ENCODE data around the gene LAMA3. TPM values are rescaled to one million over a fixed set of nuclear protein-coding genes. Genes with fewer than 3 reads are reported as not detected.

Gene LAMA3
- total and polyA plus RNA-seq, 2 of the 13 experiments (the other 11 are each of a cell fraction or from before 2014, with no cell fraction given) = 0.45 to 2.2 TPM

DNA sequence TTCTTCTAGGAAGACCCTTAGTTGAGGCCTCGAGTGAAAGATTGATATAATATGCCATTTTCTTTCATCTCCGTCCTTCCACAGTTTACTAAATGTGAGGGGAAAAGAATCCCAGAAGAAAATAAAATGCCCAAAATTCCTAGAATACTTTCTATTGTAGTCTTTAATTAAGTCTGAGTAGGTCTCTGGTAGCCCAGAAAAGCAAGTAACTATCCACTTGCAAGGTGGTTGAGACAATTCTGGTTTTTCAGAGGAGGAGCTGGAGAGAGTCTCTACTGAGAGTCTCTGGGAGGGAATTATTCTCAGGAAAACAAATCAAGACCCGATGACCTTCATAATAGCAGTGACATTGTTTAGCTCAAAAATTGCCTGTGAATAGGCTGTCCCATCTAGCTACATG lies 261.4 kb downstream of the LAMA3 start:
- Histone ChIP-seq H4K20me1 (ENCODE audit: insufficient read depth, low read length) (no peaks in the 10 kb centered on the region), H3K79me2 (ENCODE audit: insufficient read depth, low read length) (no peaks in the 10 kb centered on the region), H3K4me2 (ENCODE audit: low read depth, low read length) (no peak overlapping the region), H3K9ac (ENCODE audit: insufficient read depth, low read depth, low read length) (no peak overlapping the region), H3K27ac (ENCODE audit: extremely low read length, insufficient read depth, low read length) (no peak overlapping the region), H3K27me3 (ENCODE audit: control insufficient read depth in 1 of 2, insufficient read depth in 2 of 2, low read length in 2 of 2) (no peaks in the 10 kb centered on the region), H3K9me3 (ENCODE audit: low read length) (no peaks in the 10 kb centered on the region), H3K4me1 (ENCODE audit: insufficient read depth, low read length) (no peaks in the 10 kb centered on the region), H3K36me3 (replicated peaks in 1 of 2; ENCODE audit: control insufficient read depth in 1 of 2, insufficient read depth in 2 of 2, low read length in 2 of 2) (no peaks in the 10 kb centered on the region), H2AFZ (ENCODE audit: low read length) (no peak overlapping the region), H3K4me3 (replicated peaks in 1 of 3; ENCODE audit: insufficient read depth in 1 of 3, low read depth in 2 of 3, low read length in 3 of 3) (no peak overlapping the region)
- 65% methylated on average over 3 of the region's 3 CpGs for WGBS (ENCODE audit: low lambda C conversion rate)
- intact Hi-C loops (cut with micrococcal nuclease; ENCODE audit: unreplicated experiment) = no loop called here
- CTCF ChIA-PET (ENCODE audit: low intra/inter-chr PET ratio, low total read pairs) = no interaction called here
- no peak for TF ChIP-seq NFATC3 (CRISPR knock-in tag; IDR thresholded peaks at IDR 0.05)
- no peak for TF ChIP-seq IKZF1 (IDR thresholded peaks at IDR 0.05)
- TF ChIP-seq ZNF33B (CRISPR knock-in tag; IDR thresholded peaks at IDR 0.05) = no peak
- TF ChIP-seq, protein P1, sequence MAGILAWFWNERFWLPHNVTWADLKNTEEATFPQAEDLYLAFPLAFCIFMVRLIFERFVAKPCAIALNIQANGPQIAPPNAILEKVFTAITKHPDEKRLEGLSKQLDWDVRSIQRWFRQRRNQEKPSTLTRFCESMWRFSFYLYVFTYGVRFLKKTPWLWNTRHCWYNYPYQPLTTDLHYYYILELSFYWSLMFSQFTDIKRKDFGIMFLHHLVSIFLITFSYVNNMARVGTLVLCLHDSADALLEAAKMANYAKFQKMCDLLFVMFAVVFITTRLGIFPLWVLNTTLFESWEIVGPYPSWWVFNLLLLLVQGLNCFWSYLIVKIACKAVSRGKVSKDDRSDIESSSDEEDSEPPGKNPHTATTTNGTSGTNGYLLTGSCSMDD (CRISPR knock-in tag; IDR thresholded peaks at IDR 0.05) = no peak
- TF ChIP-seq, protein P2, sequence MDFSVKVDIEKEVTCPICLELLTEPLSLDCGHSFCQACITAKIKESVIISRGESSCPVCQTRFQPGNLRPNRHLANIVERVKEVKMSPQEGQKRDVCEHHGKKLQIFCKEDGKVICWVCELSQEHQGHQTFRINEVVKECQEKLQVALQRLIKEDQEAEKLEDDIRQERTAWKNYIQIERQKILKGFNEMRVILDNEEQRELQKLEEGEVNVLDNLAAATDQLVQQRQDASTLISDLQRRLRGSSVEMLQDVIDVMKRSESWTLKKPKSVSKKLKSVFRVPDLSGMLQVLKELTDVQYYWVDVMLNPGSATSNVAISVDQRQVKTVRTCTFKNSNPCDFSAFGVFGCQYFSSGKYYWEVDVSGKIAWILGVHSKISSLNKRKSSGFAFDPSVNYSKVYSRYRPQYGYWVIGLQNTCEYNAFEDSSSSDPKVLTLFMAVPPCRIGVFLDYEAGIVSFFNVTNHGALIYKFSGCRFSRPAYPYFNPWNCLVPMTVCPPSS (IDR thresholded peaks at IDR 0.05) = no peak
- TF ChIP-seq SALL1 (CRISPR knock-in tag; IDR thresholded peaks at IDR 0.05) = no peak
- in situ Hi-C loops (cut with HindIII; ENCODE audit: extremely low pct_ligation_motif_present, low pct_unique_long_range_greater_than_20kb) = no loop called here
- no peak for FAIRE-seq
- BruUV-seq (replicated peaks) = no TSS peak
- ATAC-seq = no peak
- POLR2A ChIA-PET = no interaction called here
- DNase-seq (ENCODE audit: low spot score) = no peak

DNA sequence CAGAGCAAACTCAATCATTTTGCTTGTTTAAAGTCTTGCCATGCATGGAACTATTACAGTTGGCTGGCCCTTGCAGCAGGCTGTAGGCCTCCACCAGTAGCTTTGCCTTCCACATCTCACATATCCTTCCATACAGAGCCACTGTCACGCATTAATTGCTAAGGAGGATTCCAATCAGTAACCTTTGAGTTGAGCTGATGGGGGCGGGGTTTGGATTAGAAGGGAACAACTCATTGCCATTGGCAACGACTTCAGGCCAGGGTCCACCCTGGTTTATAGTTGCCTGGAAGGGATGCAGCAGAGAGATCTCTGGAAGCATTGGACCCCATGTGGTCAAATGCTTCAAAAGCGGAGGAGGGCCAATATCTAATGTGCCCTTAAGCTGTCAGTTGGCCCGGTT lies 262.0 kb downstream of the LAMA3 start:
- H3K27ac ChIP-seq (ENCODE audit: extremely low read length, insufficient read depth, low read length) = no peak overlapping the region
- DNase-seq (ENCODE audit: low spot score) (no peak), FAIRE-seq (no peak), ATAC-seq (no peak)
- H3K27me3 ChIP-seq (ENCODE audit: control insufficient read depth in 1 of 2, insufficient read depth in 2 of 2, low read length in 2 of 2) = no peaks in the 10 kb centered on the region
- no peaks in the 10 kb centered on the region for H3K36me3 ChIP-seq (replicated peaks in 1 of 2; ENCODE audit: control insufficient read depth in 1 of 2, insufficient read depth in 2 of 2, low read length in 2 of 2)
- no peaks in the 10 kb centered on the region for H4K20me1 ChIP-seq (ENCODE audit: insufficient read depth, low read length)
- ChIA-PET CTCF (ENCODE audit: low intra/inter-chr PET ratio, low total read pairs) (no interaction called here), POLR2A (no interaction called here)
- H2AFZ ChIP-seq (ENCODE audit: low read length) = no peak overlapping the region
- no peak overlapping the region for H3K9ac ChIP-seq (ENCODE audit: insufficient read depth, low read depth, low read length)
- no peak overlapping the region for H3K4me3 ChIP-seq (replicated peaks in 1 of 3; ENCODE audit: insufficient read depth in 1 of 3, low read depth in 2 of 3, low read length in 3 of 3)
- WGBS (ENCODE audit: low lambda C conversion rate) = 76% methylated on average over 5 of the region's 5 CpGs
- BruUV-seq (replicated peaks) = no TSS peak
- in situ Hi-C loops (cut with HindIII; ENCODE audit: extremely low pct_ligation_motif_present, low pct_unique_long_range_greater_than_20kb) (no loop called here), intact Hi-C loops (cut with micrococcal nuclease; ENCODE audit: unreplicated experiment) (no loop called here)
- no peaks in the 10 kb centered on the region for H3K4me1 ChIP-seq (ENCODE audit: insufficient read depth, low read length)
- no peak overlapping the region for H3K4me2 ChIP-seq (ENCODE audit: low read depth, low read length)
- no peaks in the 10 kb centered on the region for H3K9me3 ChIP-seq (ENCODE audit: low read length)
- no peaks in the 10 kb centered on the region for H3K79me2 ChIP-seq (ENCODE audit: insufficient read depth, low read length)
- TF ChIP-seq ZBTB1 (CRISPR knock-in tag; IDR thresholded peaks at IDR 0.05; ENCODE audit: borderline replicate concordance) (no peak), SP4 (CRISPR knock-in tag; IDR thresholded peaks at IDR 0.05) (no peak), YEATS2 (CRISPR knock-in tag; IDR thresholded peaks at IDR 0.05; ENCODE audit: borderline replicate concordance) (no peak), NFATC3 (CRISPR knock-in tag; IDR thresholded peaks at IDR 0.05) (no peak), AGO1 (IDR thresholded peaks at IDR 0.05; ENCODE audit: low read depth, low read length, poor library complexity, severe bottlenecking) (no peak), SRSF9 (IDR thresholded peaks at IDR 0.05; ENCODE audit: borderline replicate concordance, insufficient read depth, low read depth, low read length, poor library complexity, severe bottlenecking) (no peak)
- TF ChIP-seq, protein P3, sequence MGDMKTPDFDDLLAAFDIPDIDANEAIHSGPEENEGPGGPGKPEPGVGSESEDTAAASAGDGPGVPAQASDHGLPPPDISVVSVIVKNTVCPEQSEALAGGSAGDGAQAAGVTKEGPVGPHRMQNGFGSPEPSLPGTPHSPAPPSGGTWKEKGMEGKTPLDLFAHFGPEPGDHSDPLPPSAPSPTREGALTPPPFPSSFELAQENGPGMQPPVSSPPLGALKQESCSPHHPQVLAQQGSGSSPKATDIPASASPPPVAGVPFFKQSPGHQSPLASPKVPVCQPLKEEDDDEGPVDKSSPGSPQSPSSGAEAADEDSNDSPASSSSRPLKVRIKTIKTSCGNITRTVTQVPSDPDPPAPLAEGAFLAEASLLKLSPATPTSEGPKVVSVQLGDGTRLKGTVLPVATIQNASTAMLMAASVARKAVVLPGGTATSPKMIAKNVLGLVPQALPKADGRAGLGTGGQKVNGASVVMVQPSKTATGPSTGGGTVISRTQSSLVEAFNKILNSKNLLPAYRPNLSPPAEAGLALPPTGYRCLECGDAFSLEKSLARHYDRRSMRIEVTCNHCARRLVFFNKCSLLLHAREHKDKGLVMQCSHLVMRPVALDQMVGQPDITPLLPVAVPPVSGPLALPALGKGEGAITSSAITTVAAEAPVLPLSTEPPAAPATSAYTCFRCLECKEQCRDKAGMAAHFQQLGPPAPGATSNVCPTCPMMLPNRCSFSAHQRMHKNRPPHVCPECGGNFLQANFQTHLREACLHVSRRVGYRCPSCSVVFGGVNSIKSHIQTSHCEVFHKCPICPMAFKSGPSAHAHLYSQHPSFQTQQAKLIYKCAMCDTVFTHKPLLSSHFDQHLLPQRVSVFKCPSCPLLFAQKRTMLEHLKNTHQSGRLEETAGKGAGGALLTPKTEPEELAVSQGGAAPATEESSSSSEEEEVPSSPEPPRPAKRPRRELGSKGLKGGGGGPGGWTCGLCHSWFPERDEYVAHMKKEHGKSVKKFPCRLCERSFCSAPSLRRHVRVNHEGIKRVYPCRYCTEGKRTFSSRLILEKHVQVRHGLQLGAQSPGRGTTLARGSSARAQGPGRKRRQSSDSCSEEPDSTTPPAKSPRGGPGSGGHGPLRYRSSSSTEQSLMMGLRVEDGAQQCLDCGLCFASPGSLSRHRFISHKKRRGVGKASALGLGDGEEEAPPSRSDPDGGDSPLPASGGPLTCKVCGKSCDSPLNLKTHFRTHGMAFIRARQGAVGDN (CRISPR knock-in tag; IDR thresholded peaks at IDR 0.05) = no peak
